ENCODE data around the gene L3MBTL4. TPM values are rescaled to one million over a fixed set of nuclear protein-coding genes. Genes with fewer than 3 reads are reported as not detected.

Gene L3MBTL4
- total and polyA plus RNA-seq, 9 of the 15 experiments (the other 6 are each of a cell fraction or from before 2014, with no cell fraction given), result not detected

GRCh38 chr18:6428851-6429395 lies 14.2 kb upstream of the L3MBTL4 start (continued):
- no peak for TF ChIP-seq SFPQ (IDR thresholded peaks at IDR 0.05; ENCODE audit: low read depth, low read length)
- no peak for TF ChIP-seq SIN3B (IDR thresholded peaks at IDR 0.05; ENCODE audit: low read depth)
- TF ChIP-seq SMARCC2 (IDR thresholded peaks at IDR 0.05; ENCODE audit: low read depth), result no peak
- TF ChIP-seq GTF2A2 (tag; IDR thresholded peaks at IDR 0.05), result no peak
- no peak for TF ChIP-seq GTF3C2 (IDR thresholded peaks at IDR 0.05; ENCODE audit: borderline replicate concordance, extremely low read depth, insufficient read length)
- no peak for TF ChIP-seq NFE2 (IDR thresholded peaks at IDR 0.05; ENCODE audit: low read depth)
- TF ChIP-seq ETS1 (conservative IDR thresholded peaks at IDR 0.05; ENCODE audit: control insufficient read depth, low read depth, low read length), result no peak
- no peak for TF ChIP-seq HMGN3 (IDR thresholded peaks at IDR 0.05; ENCODE audit: borderline replicate concordance, extremely low read depth, insufficient read length, low read depth, low read length)
- no peak for TF ChIP-seq FOXM1 (IDR thresholded peaks at IDR 0.05; ENCODE audit: low read depth)
- TF ChIP-seq FOXM1 (CRISPR knock-in tag; IDR thresholded peaks at IDR 0.05; ENCODE audit: low read depth), result no peak
- TF ChIP-seq SREBF2 (CRISPR knock-in tag; IDR thresholded peaks at IDR 0.05), result no peak
- TF ChIP-seq POLR2G (IDR thresholded peaks at IDR 0.05; ENCODE audit: low read depth, low read length), result no peak
- TF ChIP-seq PTTG1 (tag; IDR thresholded peaks at IDR 0.05; ENCODE audit: low read depth), result no peak

Data from K562 (cell line).